Loucy (cell line): Measurements from ENCODE around the gene ZBED4.

ENCODE experiments used
- CTCF ChIP-seq: fragments of 200-600 bp; sonication (generic); conservative IDR thresholded peaks from 2 replicates; pipeline ENCODE4 v1.5.1; 2014; ENCODE audit warnings: mild to moderate bottlenecking, antibody characterized with exemption, low read length
- EZH2phosphoT487 ChIP-seq: fragments of 200-600 bp; IDR thresholded peaks from 2 replicates; pipeline ENCODE4 v1.6.1; 2018; ENCODE audit warnings: antibody characterized with exemption, mild to moderate bottlenecking, moderate library complexity, borderline replicate concordance

GRCh38 chr22:49904040-49904369, 50.4 kb downstream of the ZBED4 start:
- no peak for TF ChIP-seq CTCF
- TF ChIP-seq EZH2phosphoT487, result no peak
